Heart right ventricle (tissue), 16 donors: ENCODE results near the gene EBF3. TPM values are rescaled to one million over a fixed set of nuclear protein-coding genes. Genes with fewer than 3 reads are reported as not detected.

ENCODE experiments used
- ATAC-seq, 8 donors: fragments of 200-7000 bp; cut with Tn5 transposase; one replicate each; pipeline ENCODE4 v1.9.1; 2020; ENCODE audit warnings: mild to moderate bottlenecking in 8 of 8, moderate library complexity in 8 of 8, moderate number of reproducible peaks in 1 of 8
- DNase-seq, 2 donors: peaks; one replicate each; pipeline ENCODE4 v3.0.0-alpha.2; 2020
- H3K27ac ChIP-seq, 10 donors: fragments of 200-600 bp; sonication (generic) in 2 of 10; one replicate each; pipeline versions ENCODE4 v1.5.0 to v1.8.0; 2020 to 2022; ENCODE audit warnings: mild to moderate bottlenecking in 3 of 10
- H3K27me3 ChIP-seq, 7 donors: fragments of 200-600 bp; one replicate each; pipeline ENCODE4 v1.8.0; 2021 to 2022; ENCODE audit warnings: mild to moderate bottlenecking in 2 of 7
- H3K36me3 ChIP-seq, 9 donors: fragments of 200-600 bp; sonication (generic) in 1 of 9; one replicate each; pipeline versions ENCODE4 v1.5.0 to v1.8.0; 2020 to 2022; ENCODE audit warnings: mild to moderate bottlenecking in 2 of 9
- H3K4me1 ChIP-seq, 9 donors: fragments of 200-600 bp; sonication (generic) in 1 of 9; one replicate each; pipeline versions ENCODE4 v1.5.0 to v1.8.0; 2020 to 2022; ENCODE audit warnings: mild to moderate bottlenecking in 4 of 9
- H3K4me3 ChIP-seq, 10 donors: fragments of 200-600 bp; sonication (generic) in 2 of 10; one replicate each; pipeline versions ENCODE4 v1.5.0 to v1.8.0; 2020 to 2022; ENCODE audit warnings: mild to moderate bottlenecking in 7 of 10, moderate library complexity in 2 of 10
- H3K9me3 ChIP-seq, 11 donors: fragments of 200-600 bp in 10 of 11; sonication (generic) in 2 of 11; one replicate each; pipeline versions ENCODE4 v1.5.0 to v1.8.0; 2013 to 2022; ENCODE audit warnings: mild to moderate bottlenecking in 2 of 11, control low read depth in 1 of 11, moderate library complexity in 1 of 11
- CTCF ChIP-seq, 9 donors: fragments of 200-600 bp; sonication (generic) in 2 of 9; IDR thresholded peaks; one replicate each; pipeline versions ENCODE4 v1.5.0 to v1.8.0; 2021 to 2022; ENCODE audit warnings: antibody characterized with exemption in 9 of 9, mild to moderate bottlenecking in 5 of 9, moderate library complexity in 1 of 9
- WGBS, 2 donors: extraction: QIAGEN DNeasy Blood & Tissue Kit; methylation state at CpG; one replicate each; pipeline ENCODE4 v1.1.7; 2013; ENCODE audit warnings: inconsistent platforms in 1 of 2; 5-methylcytosine and 5-hydroxymethylcytosine counted together
- intact Hi-C, 10 donors: fragments of 100-400 bp; cut with DNase I; formaldehyde crosslinking; loops; one replicate each; pipeline versions ENCODE4 v1.11.1 to v1.14.2; 2022
- polyA plus RNA-seq, 2 donors: library from polyadenylated mRNA; stranded (reverse); fragments of 200-250 nt; gene quantifications; one replicate each; pipeline ENCODE4 v1.2.3, GENCODE V29; 2013
- total RNA-seq, 10 donors: library from RNA; stranded (reverse); fragmentation: NEBNext Ultra II Directional in 3 of 10; extraction: Animal tissue kit (Norgen Biotek cat#: 25700) in 3 of 10; gene quantifications; one replicate each; pipeline versions ENCODE4 v1.2.1 to v1.2.4, GENCODE V29; 2021 to 2023
- donor health status: Arrhythmogenic right ventricular cardiomyopathy.
- donor health status: ischemic (EF 13 %, LVEDD 7.1; RV severe dilation, severe dysfunction).
- donor health status: healthy with polysubstance abuse.
- donor health status: DM: no; HTN: yes; CAD: no.
- donor health status: DM: no; HTN: no; CAD: no.
- donor health status: ischemic (EF 25% LVEDD 6.9; RV normal size, moderate dysfunction).
- donor health status: ischemic (EF 25% LVEDD 5.7; RV mildly dilated, moderate dysfunction).
- donor health status: healthy.
- donor health status: DM: yes; HTN: yes; CAD: no.
- donor health status: Ischemic cardiomyopathy.
- donor health status: ischemic (EF 35%, LVEDD 5.7; RV mildly dilated, moderate dysfunction).
- donor health status: nonischemic (EF 11% LVEDD 7.7; RV severe dilation, severe dysfunction).
- donor health status: DM: yes; HTN: yes; CAD: no.
- donor health status: PGD.
- donor health status: ischemic (EF 29% LVEDD 5.4; RV normal size, mild dysfunction).
- donor health status: nonischemic (EF 23%, LVEDD 6.1; RV moderate dilation, normal function).

EBF3 gene
- total and polyA plus RNA-seq, 12 donors, result 3.9 to 12.2 (median 5.6) TPM

- no peak for TF ChIP-seq CTCF (IDR thresholded peaks at IDR 0.05)
- Histone ChIP-seq H3K4me1 (peaks cover 0 to 17% (median 2%) of the 10 kb centered on the region in 9 donors), H3K9me3 (no peaks in the 10 kb centered on the region), H3K36me3 (peaks cover 0 to 22% (median 0%) of the 10 kb centered on the region in 9 donors), H3K27me3 (peaks cover 0 to 5% (median 0%) of the 10 kb centered on the region in 7 donors), H3K4me3 (no peak overlapping the region), H3K27ac (no peak overlapping the region)
- intact Hi-C loops, result no loop called here
- DNase-seq, result no peak
- 85% methylated on average over 6 of the region's 6 CpGs for WGBS, 2 donors
- ATAC-seq, result no peak
Measured at GRCh38 chr10:129878835-129879234, 85.2 kb downstream of the EBF3 start.

GRCh38 chr10:129877773-129878371 is 86.2 kb downstream of the EBF3 start:
- H3K36me3 ChIP-seq, result peaks cover 0 to 29% (median 5%) of the 10 kb centered on the region in 9 donors
- intact Hi-C loops, result no loop called here
- TF ChIP-seq CTCF (IDR thresholded peaks at IDR 0.05), result peak; percentile 26 to 72 (median 54)
- WGBS, 2 donors, result 65 to 68% methylated on average over 9 of the region's 9 CpGs
- no peak overlapping the region for H3K27ac ChIP-seq
- peaks cover 0 to 5% (median 0%) of the 10 kb centered on the region in 7 donors for H3K27me3 ChIP-seq
- ATAC-seq (peak in 1 of 8 donors; percentile 44), DNase-seq (no peak)
- H3K9me3 ChIP-seq, result no peaks in the 10 kb centered on the region
- H3K4me3 ChIP-seq, result no peak overlapping the region
- H3K4me1 ChIP-seq, result peaks cover 0 to 13% (median 0%) of the 10 kb centered on the region in 9 donors

- intact Hi-C loops, result no loop called here
- no peak for DNase-seq
- no peak overlapping the region for H3K27ac ChIP-seq
- ATAC-seq, result no peak
- WGBS, 2 donors, result 89 to 94% methylated on average over 5 of the region's 5 CpGs
- H3K4me1 ChIP-seq, result peaks cover 0 to 13% (median 0%) of the 10 kb centered on the region in 9 donors
- peaks cover 0 to 39% (median 5%) of the 10 kb centered on the region in 9 donors for H3K36me3 ChIP-seq
- no peak for TF ChIP-seq CTCF (IDR thresholded peaks at IDR 0.05)
- no peaks in the 10 kb centered on the region for H3K9me3 ChIP-seq
- peaks cover 0 to 5% (median 0%) of the 10 kb centered on the region in 7 donors for H3K27me3 ChIP-seq
- H3K4me3 ChIP-seq, result no peak overlapping the region
Measured at GRCh38 chr10:129876838-129877237, 87.2 kb downstream of the EBF3 start.

- Histone ChIP-seq H3K9me3 (no peaks in the 10 kb centered on the region), H3K27ac (no peak overlapping the region), H3K36me3 (peaks cover 0 to 46% (median 5%) of the 10 kb centered on the region in 9 donors), H3K4me3 (no peak overlapping the region), H3K4me1 (peaks cover 0 to 6% (median 0%) of the 10 kb centered on the region in 9 donors), H3K27me3 (no peaks in the 10 kb centered on the region)
- intact Hi-C loops, result no loop called here
- ATAC-seq (no peak), DNase-seq (no peak)
- WGBS, 2 donors, result 89% methylated on average over 11 of the region's 11 CpGs
- TF ChIP-seq CTCF (IDR thresholded peaks at IDR 0.05), result no peak
Measured at GRCh38 chr10:129875993-129876726, 87.9 kb downstream of the EBF3 start.
